Measurements from ENCODE around the gene SKAP2. TPM values are rescaled to one million over a fixed set of nuclear protein-coding genes. Genes with fewer than 3 reads are reported as not detected.

Gene SKAP2
- polyA plus RNA-seq, 1 donor (not counting 4 experiments of a cell fraction or from before 2014, with no cell fraction given) = 15.0 TPM

GRCh38 chr7:26670841-26671240 lies 193.5 kb downstream of the SKAP2 start:
- H3K4me2 ChIP-seq (ENCODE audit: control insufficient read depth, extremely low read depth, insufficient read depth, low read depth, low read length) = no peak overlapping the region

GRCh38 chr7:26670290-26670689 lies 194.1 kb downstream of the SKAP2 start:
- DNase-seq (ENCODE audit: low read depth, low spot score) (no peak), FAIRE-seq (no peak)
- Histone ChIP-seq H3K4me1 (ENCODE audit: control insufficient read depth, extremely low read depth, insufficient read depth, low read length) (peaks cover 7% of the 10 kb centered on the region), H4K20me1 (ENCODE audit: control insufficient read depth, extremely low read depth, insufficient read depth, low read length) (no peaks in the 10 kb centered on the region), H2AFZ (ENCODE audit: control insufficient read depth, low read length) (no peak overlapping the region), H3K9me1 (ENCODE audit: control insufficient read depth, extremely low read depth, insufficient read depth, low read length) (no peaks in the 10 kb centered on the region), H3K27me3 (ENCODE audit: control insufficient read depth, extremely low read depth, insufficient read depth, low read length) (no peaks in the 10 kb centered on the region), H3K27ac (ENCODE audit: control insufficient read depth, insufficient read depth, low read length) (no peak overlapping the region), H3K79me2 (ENCODE audit: control insufficient read depth, insufficient read depth, low read length) (no peaks in the 10 kb centered on the region), H3K9ac (ENCODE audit: control insufficient read depth, extremely low read depth, insufficient read depth, low read length) (no peak overlapping the region), H3K9me3 (ENCODE audit: control insufficient read depth, low read depth, low read length) (no peaks in the 10 kb centered on the region), H3K36me3 (ENCODE audit: control insufficient read depth in 2 of 2, extremely low read depth in 1 of 2, insufficient read depth in 2 of 2, low read length in 2 of 2) (peaks cover 0 to 3% of the 10 kb centered on the region in 2 experiments), H3K4me3 (ENCODE audit: control insufficient read depth in 2 of 3, extremely low read depth in 1 of 3, insufficient read depth in 2 of 3, low read depth in 1 of 3, low read length in 3 of 3) (no peak overlapping the region), H3K4me2 (ENCODE audit: control insufficient read depth, extremely low read depth, insufficient read depth, low read depth, low read length) (no peak overlapping the region)
- TF ChIP-seq CTCF (optimal IDR thresholded peaks at IDR 0.05 in 1 of 3, IDR thresholded peaks at IDR 0.05 in 1 of 3, conservative IDR thresholded peaks at IDR 0.05 in 1 of 3; ENCODE audit: extremely low read depth in 1 of 3, insufficient read depth in 2 of 3, low read length in 3 of 3) (no peak), EZH2 (IDR thresholded peaks at IDR 0.05; ENCODE audit: low read length) (no peak)
- dilution Hi-C loops (cut with MboI; ENCODE audit: extremely low pct_ligation_motif_present, low sequenced_read_pairs) = no loop called here

More at GRCh38 chr7:26670841-26671240, 193.5 kb downstream of the SKAP2 start:
- peaks cover 12% of the 10 kb centered on the region for H3K4me1 ChIP-seq (ENCODE audit: control insufficient read depth, extremely low read depth, insufficient read depth, low read length)
- TF ChIP-seq CTCF (optimal IDR thresholded peaks at IDR 0.05 in 1 of 3, IDR thresholded peaks at IDR 0.05 in 1 of 3, conservative IDR thresholded peaks at IDR 0.05 in 1 of 3; ENCODE audit: extremely low read depth in 1 of 3, insufficient read depth in 2 of 3, low read length in 3 of 3) = no peak
- TF ChIP-seq EZH2 (IDR thresholded peaks at IDR 0.05; ENCODE audit: low read length) = no peak
- H3K27me3 ChIP-seq (ENCODE audit: control insufficient read depth, extremely low read depth, insufficient read depth, low read length) = no peaks in the 10 kb centered on the region
- FAIRE-seq (no peak), DNase-seq (ENCODE audit: low read depth, low spot score) (no peak)
- no peak overlapping the region for H2AFZ ChIP-seq (ENCODE audit: control insufficient read depth, low read length)
- dilution Hi-C loops (cut with MboI; ENCODE audit: extremely low pct_ligation_motif_present, low sequenced_read_pairs) = no loop called here
- H3K27ac ChIP-seq (ENCODE audit: control insufficient read depth, insufficient read depth, low read length) = no peak overlapping the region
- no peaks in the 10 kb centered on the region for H3K9me1 ChIP-seq (ENCODE audit: control insufficient read depth, extremely low read depth, insufficient read depth, low read length)
- H4K20me1 ChIP-seq (ENCODE audit: control insufficient read depth, extremely low read depth, insufficient read depth, low read length) = no peaks in the 10 kb centered on the region
- H3K36me3 ChIP-seq (ENCODE audit: control insufficient read depth in 2 of 2, extremely low read depth in 1 of 2, insufficient read depth in 2 of 2, low read length in 2 of 2) = peaks cover 0 to 3% of the 10 kb centered on the region in 2 experiments
- no peaks in the 10 kb centered on the region for H3K9me3 ChIP-seq (ENCODE audit: control insufficient read depth, low read depth, low read length)
- H3K79me2 ChIP-seq (ENCODE audit: control insufficient read depth, insufficient read depth, low read length) = no peaks in the 10 kb centered on the region
- H3K4me3 ChIP-seq (ENCODE audit: control insufficient read depth in 2 of 3, extremely low read depth in 1 of 3, insufficient read depth in 2 of 3, low read depth in 1 of 3, low read length in 3 of 3) = no peak overlapping the region
- no peak overlapping the region for H3K9ac ChIP-seq (ENCODE audit: control insufficient read depth, extremely low read depth, insufficient read depth, low read length)

Data from keratinocyte (primary cell).